ENCODE results near the gene NIPBL.

The NIPBL gene

DNA sequence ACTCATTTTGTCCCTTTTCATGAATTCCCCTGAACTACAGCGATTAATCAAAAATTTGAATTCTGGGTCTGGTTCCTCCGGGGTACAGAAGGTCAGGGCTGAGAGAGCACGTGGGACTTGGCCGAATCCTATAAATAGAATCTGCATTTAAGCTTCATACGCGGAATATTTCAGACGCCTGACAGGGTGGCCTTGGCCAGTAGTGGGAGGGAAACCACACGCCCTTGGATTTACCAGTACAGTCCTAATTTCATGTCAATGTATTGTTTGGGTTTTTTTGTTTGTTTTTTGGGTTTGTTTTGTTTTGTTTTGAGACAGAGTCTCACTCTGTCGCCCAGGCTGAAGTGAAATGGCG, 21.5 kb upstream of the NIPBL start:
- Histone ChIP-seq H3K27me3 (ENCODE audit: control insufficient read depth, insufficient read depth, low read length) (no peaks in the 10 kb centered on the region), H3K4me1 (ENCODE audit: control insufficient read depth, low read depth, low read length) (peaks cover 4% of the 10 kb centered on the region), H3K36me3 (ENCODE audit: control insufficient read depth, low read depth, low read length) (no peaks in the 10 kb centered on the region), H3K9ac (ENCODE audit: low read length) (no peak overlapping the region), H3K4me3 (ENCODE audit: low read length) (no peak overlapping the region), H3K9me3 (ENCODE audit: control insufficient read depth, low read depth, low read length) (no peaks in the 10 kb centered on the region), H3K27ac (ENCODE audit: low read length) (no peak overlapping the region)

DNA sequence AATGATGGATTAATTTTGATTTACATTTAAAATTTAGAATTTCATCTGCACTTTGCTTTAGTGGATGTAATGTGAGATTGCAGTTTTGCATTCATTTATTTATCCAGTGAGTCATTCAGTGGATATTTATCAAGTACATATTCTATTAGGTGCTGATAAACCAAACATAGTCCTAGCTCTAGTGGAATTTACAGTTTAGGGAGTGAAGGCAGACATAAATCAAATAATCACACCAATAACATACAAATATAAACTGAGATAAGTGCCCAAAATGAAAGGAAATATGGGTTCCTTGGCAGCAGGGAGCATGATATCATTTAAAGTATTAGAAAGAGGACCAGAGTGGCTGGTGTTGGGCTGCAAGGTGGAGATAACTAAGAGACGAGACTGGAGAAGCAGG, 14.7 kb upstream of the NIPBL start:
- H3K9me3 ChIP-seq (ENCODE audit: control insufficient read depth, low read depth, low read length), result no peaks in the 10 kb centered on the region

DNA sequence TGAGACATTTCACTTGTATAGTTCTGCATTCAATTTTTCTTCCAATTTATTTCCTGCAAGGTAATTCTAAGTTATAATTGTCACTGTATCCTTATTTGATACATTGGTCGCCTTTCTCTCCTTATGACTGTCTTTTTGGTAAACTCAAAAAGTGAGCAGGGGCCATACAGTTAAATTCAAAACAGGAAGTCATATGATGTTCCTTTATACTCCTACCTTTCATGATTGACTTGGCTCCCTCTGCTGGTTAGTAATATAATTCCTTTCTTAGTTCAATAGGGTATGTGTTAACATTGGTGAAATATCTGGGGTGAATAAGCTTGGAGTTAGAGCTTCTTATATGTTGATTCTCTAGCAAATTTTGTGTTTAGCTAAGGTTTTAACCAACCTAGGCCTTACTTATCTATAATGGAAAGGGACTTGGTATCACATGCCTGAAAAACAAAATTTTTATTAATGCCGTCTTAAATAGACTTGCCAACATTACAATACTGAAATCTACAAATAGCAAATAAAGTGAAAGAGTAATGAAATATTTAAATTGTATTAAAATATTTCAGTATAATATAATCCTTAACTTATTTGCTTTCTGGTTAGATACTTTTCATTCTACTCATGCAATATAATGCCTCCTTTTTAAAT, 6.0 kb upstream of the NIPBL start:
- Histone ChIP-seq H3K9ac (ENCODE audit: low read length) (no peak overlapping the region), H3K9me3 (ENCODE audit: control insufficient read depth, low read depth, low read length) (no peaks in the 10 kb centered on the region), H3K36me3 (ENCODE audit: control insufficient read depth, low read depth, low read length) (no peaks in the 10 kb centered on the region), H3K4me1 (ENCODE audit: control insufficient read depth, low read depth, low read length) (peaks cover 15% of the 10 kb centered on the region), H3K27me3 (ENCODE audit: control insufficient read depth, insufficient read depth, low read length) (no peaks in the 10 kb centered on the region), H3K4me3 (ENCODE audit: low read length) (no peak overlapping the region), H3K27ac (ENCODE audit: low read length) (no peak overlapping the region)

More for the DNA sequence above, 14.7 kb upstream of the NIPBL start:
- H3K4me1 ChIP-seq (ENCODE audit: control insufficient read depth, low read depth, low read length), result peaks cover 4% of the 10 kb centered on the region
- H3K27me3 ChIP-seq (ENCODE audit: control insufficient read depth, insufficient read depth, low read length), result no peaks in the 10 kb centered on the region
- H3K4me3 ChIP-seq (ENCODE audit: low read length), result no peak overlapping the region
- no peaks in the 10 kb centered on the region for H3K36me3 ChIP-seq (ENCODE audit: control insufficient read depth, low read depth, low read length)
- no peak overlapping the region for H3K9ac ChIP-seq (ENCODE audit: low read length)
- H3K27ac ChIP-seq (ENCODE audit: low read length), result no peak overlapping the region

DNA sequence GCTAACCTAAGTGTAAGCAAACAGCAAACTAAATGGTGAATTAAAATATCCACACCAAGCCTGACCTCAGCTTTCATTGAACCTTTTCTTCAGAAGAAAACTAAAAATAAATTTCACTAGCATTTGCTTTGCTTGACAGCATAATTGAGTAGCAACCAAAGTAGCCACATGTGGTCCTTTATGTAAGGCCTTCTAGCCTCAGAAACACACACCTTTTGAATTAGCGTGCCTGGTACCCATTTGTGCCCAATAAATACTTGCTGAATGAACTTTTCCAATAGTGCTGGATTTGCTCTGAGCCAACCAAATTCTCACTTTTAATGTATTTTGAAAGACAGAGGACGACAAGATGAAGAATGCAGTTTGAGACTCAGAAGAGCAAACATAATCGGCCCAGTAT, 2.1 kb upstream of the NIPBL start:
- Histone ChIP-seq H3K27me3 (ENCODE audit: control insufficient read depth, insufficient read depth, low read length) (no peaks in the 10 kb centered on the region), H3K4me3 (ENCODE audit: low read length) (peak overlapping the region; percentile 93), H3K4me1 (ENCODE audit: control insufficient read depth, low read depth, low read length) (peaks cover 20% of the 10 kb centered on the region), H3K9ac (ENCODE audit: low read length) (no peak overlapping the region), H3K27ac (ENCODE audit: low read length) (no peak overlapping the region), H3K9me3 (ENCODE audit: control insufficient read depth, low read depth, low read length) (no peaks in the 10 kb centered on the region), H3K36me3 (ENCODE audit: control insufficient read depth, low read depth, low read length) (no peaks in the 10 kb centered on the region)

DNA sequence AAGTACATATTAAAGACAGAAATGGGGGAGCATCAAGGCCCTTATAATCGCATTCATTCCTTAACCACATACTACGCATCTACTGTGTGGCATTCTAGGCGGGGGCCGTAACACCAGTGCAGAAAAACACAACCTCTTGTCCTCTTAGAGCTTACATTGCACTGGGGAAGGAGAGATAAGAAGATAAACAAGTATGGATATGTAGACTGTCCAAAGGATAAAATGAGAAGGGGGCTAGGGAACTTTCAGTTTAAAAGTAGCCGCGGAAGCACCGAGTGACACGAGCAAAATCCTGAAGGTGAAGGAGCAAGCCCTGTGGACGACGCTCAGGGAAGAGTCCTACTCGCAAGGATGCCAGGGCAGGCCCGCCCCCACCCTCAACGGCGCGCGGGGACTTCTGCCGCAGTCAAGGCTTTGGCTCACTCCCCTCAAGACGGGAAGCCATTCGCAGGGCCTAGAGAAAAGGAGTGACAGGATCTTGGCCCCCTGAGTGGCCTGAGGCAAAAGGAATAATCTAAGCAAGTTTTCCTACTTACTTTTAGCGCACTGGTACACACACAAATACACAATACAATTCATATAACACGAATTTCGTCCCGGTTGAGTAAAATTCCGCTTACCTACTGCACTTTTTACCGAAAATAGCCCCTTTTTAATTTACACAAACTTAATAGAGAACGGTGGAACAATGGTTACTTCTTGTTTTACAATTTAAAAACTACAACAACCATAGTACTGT, 1.3 kb upstream of the NIPBL start:
- no peak overlapping the region for H3K27ac ChIP-seq (ENCODE audit: low read length)
- H3K4me1 ChIP-seq (ENCODE audit: control insufficient read depth, low read depth, low read length), result peaks cover 26% of the 10 kb centered on the region
- no peaks in the 10 kb centered on the region for H3K27me3 ChIP-seq (ENCODE audit: control insufficient read depth, insufficient read depth, low read length)
- H3K4me3 ChIP-seq (ENCODE audit: low read length), result peak overlapping the region; percentile 93
- H3K36me3 ChIP-seq (ENCODE audit: control insufficient read depth, low read depth, low read length), result no peaks in the 10 kb centered on the region
- no peaks in the 10 kb centered on the region for H3K9me3 ChIP-seq (ENCODE audit: control insufficient read depth, low read depth, low read length)
- H3K9ac ChIP-seq (ENCODE audit: low read length), result peak overlapping the region; percentile 85

DNA sequence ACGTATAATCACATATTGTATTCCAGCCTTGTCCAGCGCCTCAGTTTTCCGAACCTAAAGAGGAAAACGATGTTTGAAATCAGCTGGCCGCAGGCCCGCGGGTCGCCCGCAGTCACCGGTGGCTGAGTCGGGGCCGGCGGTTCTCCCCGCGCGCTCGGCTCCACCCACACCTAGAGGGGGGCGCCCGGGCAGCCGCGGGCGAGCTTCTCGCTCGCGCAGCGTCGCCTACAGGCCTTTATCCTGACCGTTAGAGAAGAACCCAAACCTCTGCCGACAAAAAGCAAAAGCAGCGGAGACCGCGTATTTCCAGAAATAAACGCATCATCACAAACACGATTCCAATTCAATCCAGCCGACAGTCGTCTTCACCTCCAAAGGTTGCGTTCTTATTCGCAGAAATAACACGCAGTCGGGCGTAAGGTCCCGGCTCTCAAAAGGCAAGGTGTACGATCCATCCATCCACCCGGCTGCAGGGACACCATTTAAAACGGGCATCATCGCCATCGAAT, 725 bp upstream of the NIPBL start:
- no peaks in the 10 kb centered on the region for H3K36me3 ChIP-seq (ENCODE audit: control insufficient read depth, low read depth, low read length)
- peak overlapping the region; percentile 85 for H3K9ac ChIP-seq (ENCODE audit: low read length)
- H3K27ac ChIP-seq (ENCODE audit: low read length), result peak overlapping the region; percentile 67
- H3K4me1 ChIP-seq (ENCODE audit: control insufficient read depth, low read depth, low read length), result peaks cover 28% of the 10 kb centered on the region
- no peaks in the 10 kb centered on the region for H3K27me3 ChIP-seq (ENCODE audit: control insufficient read depth, insufficient read depth, low read length)
- H3K9me3 ChIP-seq (ENCODE audit: control insufficient read depth, low read depth, low read length), result no peaks in the 10 kb centered on the region
- peak overlapping the region; percentile 93 for H3K4me3 ChIP-seq (ENCODE audit: low read length)

DNA sequence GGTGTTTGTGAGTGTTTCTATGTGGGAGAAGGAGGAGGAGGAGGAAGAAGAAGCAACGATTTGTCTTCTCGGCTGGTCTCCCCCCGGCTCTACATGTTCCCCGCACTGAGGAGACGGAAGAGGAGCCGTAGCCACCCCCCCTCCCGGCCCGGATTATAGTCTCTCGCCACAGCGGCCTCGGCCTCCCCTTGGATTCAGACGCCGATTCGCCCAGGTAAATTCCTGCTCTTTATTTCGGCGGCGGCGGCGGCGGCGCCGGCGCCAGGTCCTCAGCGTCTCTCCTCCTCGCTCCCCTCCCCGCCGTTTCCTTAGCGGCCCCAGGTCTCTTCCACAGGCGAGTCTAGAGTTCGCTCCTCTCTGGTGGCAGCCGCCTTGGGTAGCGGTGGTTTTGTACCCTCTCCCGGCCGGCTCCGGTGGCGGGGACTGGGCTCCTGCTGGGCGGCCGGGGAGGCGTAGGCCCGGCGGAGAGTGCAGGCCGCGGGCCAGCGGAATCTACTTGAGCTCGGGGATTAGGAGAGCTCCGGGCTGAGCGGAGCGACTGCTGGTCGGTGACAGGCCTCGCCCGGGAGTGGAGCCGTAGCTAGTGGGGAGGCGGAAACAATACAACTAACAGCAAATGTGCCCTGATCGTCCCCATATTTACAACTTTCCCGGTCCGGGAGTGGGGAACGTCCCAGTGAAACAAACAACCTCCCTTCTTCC, 547 bp downstream of the NIPBL start:
- peaks cover 33% of the 10 kb centered on the region for H3K4me1 ChIP-seq (ENCODE audit: control insufficient read depth, low read depth, low read length)

DNA sequence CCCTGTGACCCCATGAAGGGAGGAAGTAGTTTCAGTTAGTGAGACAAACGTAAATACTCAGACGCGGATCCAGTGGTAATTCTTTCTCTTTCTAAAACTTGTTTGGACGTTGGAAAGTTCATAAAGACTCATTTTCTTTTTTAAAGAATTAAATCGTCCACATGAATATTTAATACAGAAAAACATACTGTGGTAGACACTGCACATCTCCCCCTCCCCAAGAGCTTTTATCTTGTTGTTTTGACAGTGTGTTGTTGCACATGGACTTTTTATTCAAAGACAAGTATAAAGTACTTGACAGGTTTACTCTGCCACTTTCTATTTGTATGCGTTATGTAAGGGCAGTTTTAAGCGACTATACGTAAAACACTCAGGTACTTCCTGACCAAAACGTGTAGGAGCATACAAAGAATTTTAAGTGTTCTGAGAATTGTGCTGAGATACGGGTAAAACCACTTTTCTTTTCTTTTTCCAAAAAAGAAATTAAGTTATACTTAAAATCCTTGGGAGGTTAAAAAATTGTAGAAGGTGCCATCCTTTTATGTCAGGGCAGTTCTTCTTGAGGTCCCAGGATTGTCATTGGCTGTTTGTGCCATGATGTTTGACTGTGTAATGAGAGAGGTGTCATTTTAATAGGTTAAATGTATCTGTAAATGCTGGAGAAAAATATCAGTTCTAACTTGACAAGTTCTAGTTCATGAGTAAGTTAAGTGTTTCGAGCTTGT, 1.3 kb downstream of the NIPBL start:
- Histone ChIP-seq H3K4me3 (ENCODE audit: low read length) (peak overlapping the region; percentile 93), H3K4me1 (ENCODE audit: control insufficient read depth, low read depth, low read length) (peaks cover 33% of the 10 kb centered on the region), H3K36me3 (ENCODE audit: control insufficient read depth, low read depth, low read length) (no peaks in the 10 kb centered on the region), H3K27me3 (ENCODE audit: control insufficient read depth, insufficient read depth, low read length) (no peaks in the 10 kb centered on the region), H3K27ac (ENCODE audit: low read length) (peak overlapping the region; percentile 68), H3K9me3 (ENCODE audit: control insufficient read depth, low read depth, low read length) (no peaks in the 10 kb centered on the region), H3K9ac (ENCODE audit: low read length) (peak overlapping the region; percentile 88)

More for the DNA sequence above, 547 bp downstream of the NIPBL start:
- peak overlapping the region; percentile 88 for H3K9ac ChIP-seq (ENCODE audit: low read length)
- no peaks in the 10 kb centered on the region for H3K27me3 ChIP-seq (ENCODE audit: control insufficient read depth, insufficient read depth, low read length)
- H3K4me3 ChIP-seq (ENCODE audit: low read length), result peak overlapping the region; percentile 93
- no peaks in the 10 kb centered on the region for H3K36me3 ChIP-seq (ENCODE audit: control insufficient read depth, low read depth, low read length)
- H3K9me3 ChIP-seq (ENCODE audit: control insufficient read depth, low read depth, low read length), result no peaks in the 10 kb centered on the region
- H3K27ac ChIP-seq (ENCODE audit: low read length), result peak overlapping the region; percentile 68

DNA sequence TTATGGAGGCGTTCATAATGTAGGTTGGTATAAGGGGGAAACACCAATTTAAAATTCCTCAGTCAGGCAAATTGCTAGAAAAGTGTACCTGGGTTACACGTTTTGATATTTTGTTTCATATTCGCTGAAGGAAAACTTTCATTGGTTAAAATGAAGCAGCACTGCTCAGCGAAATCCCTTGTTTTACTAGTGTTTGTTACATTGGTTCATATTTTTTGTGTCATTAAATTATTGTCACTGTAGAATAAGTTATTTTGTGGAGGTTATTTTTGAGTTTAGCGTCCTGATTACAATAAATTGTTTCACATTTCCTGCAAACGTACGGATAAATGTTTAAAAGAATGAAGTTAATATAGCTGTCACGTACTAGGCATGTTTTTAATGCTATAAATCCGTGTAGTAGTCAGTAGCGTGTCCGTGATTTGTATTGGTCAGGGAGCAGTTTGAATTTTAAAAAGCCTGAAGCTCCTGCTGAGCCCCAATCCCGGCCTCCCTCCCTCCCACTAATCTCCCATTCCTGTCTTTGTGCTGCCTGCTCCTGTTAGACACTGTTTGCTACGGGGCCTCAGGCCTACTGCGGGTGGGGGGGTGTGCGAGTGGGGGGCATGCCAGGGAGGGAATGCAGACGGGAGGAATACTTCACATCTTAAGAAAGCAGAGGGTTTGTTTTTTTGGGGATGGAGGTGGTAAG, 2.0 kb downstream of the NIPBL start:
- Histone ChIP-seq H3K27ac (ENCODE audit: low read length) (no peak overlapping the region), H3K27me3 (ENCODE audit: control insufficient read depth, insufficient read depth, low read length) (no peaks in the 10 kb centered on the region), H3K4me1 (ENCODE audit: control insufficient read depth, low read depth, low read length) (peaks cover 29% of the 10 kb centered on the region)

DNA sequence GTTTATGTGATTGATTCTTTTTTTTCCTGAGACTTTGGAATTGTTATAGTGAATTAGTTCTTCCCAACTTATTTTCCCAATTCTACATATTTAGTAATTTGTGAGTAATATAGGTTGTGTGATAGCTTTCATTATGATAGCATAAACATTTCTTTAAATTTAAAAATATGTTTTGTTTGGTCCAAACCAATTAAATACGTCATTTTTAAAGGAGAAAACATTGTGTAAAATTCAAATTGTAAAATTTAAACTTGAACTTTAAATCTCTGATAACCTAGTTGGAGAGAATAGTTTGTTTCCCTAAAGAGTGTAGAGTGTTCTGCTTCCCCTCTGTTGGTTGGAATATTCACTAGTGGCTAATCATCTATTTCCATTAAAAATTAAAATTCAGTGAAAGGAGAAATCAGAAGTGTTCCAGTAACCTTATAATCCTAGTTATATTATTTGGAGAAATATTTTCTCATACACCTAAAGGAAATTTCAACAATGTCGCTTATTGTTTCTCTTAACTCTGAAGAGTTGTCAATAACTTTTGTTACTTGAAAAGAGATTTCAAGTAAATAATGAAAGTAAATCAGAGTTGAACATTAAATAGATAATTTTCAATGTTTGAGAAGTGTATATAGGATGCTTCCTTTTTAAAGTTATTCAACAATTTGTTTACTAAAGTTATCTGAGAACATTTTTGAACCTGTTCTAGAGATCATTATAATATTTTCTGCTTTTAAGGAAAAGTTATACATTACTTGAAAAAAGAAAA, 2.9 kb downstream of the NIPBL start:
- peak overlapping the region; percentile 93 for H3K4me3 ChIP-seq (ENCODE audit: low read length)
- H3K4me1 ChIP-seq (ENCODE audit: control insufficient read depth, low read depth, low read length), result peaks cover 20% of the 10 kb centered on the region
- H3K36me3 ChIP-seq (ENCODE audit: control insufficient read depth, low read depth, low read length), result no peaks in the 10 kb centered on the region
- H3K27me3 ChIP-seq (ENCODE audit: control insufficient read depth, insufficient read depth, low read length), result no peaks in the 10 kb centered on the region
- no peak overlapping the region for H3K27ac ChIP-seq (ENCODE audit: low read length)
- H3K9me3 ChIP-seq (ENCODE audit: control insufficient read depth, low read depth, low read length), result no peaks in the 10 kb centered on the region
- H3K9ac ChIP-seq (ENCODE audit: low read length), result peak overlapping the region; percentile 26

More for the DNA sequence above, 2.0 kb downstream of the NIPBL start:
- Histone ChIP-seq H3K9ac (ENCODE audit: low read length) (peak overlapping the region; percentile 88), H3K9me3 (ENCODE audit: control insufficient read depth, low read depth, low read length) (no peaks in the 10 kb centered on the region), H3K36me3 (ENCODE audit: control insufficient read depth, low read depth, low read length) (no peaks in the 10 kb centered on the region), H3K4me3 (ENCODE audit: low read length) (peak overlapping the region; percentile 93)

All from iPS-18a (cell line).